Parathyroid adenoma (tissue), 2 donors: ENCODE results near the gene APLP2.

ENCODE experiments used
- H2AFZ ChIP-seq: fragments of 300-600 bp; sonication (generic); one replicate; pipeline ENCODE4 v1.7.0; 2017; ENCODE audit warnings: antibody characterized with exemption, mild to moderate bottlenecking
- H3K27ac ChIP-seq: fragments of 300-600 bp; sonication (generic); one replicate; pipeline ENCODE4 v1.7.0; 2017
- H3K27me3 ChIP-seq: fragments of 300-600 bp; sonication (generic); one replicate; pipeline ENCODE4 v1.7.0; 2017; ENCODE audit warnings: low read length; ENCODE audit not compliant: control insufficient read depth, insufficient read depth
- H3K36me3 ChIP-seq: fragments of 300-600 bp; sonication (generic); one replicate; pipeline ENCODE4 v1.7.0; 2017; ENCODE audit warnings: low read length; ENCODE audit not compliant: control insufficient read depth, insufficient read depth
- H3K4me1 ChIP-seq: fragments of 300-600 bp; sonication (generic); one replicate; pipeline ENCODE4 v1.7.0; 2017; ENCODE audit warnings: control low read depth
- H3K4me2 ChIP-seq: fragments of 300-600 bp; sonication (generic); one replicate; pipeline ENCODE4 v1.7.0; 2017; ENCODE audit warnings: low read length
- H3K4me3 ChIP-seq: fragments of 300-600 bp; sonication (generic); one replicate; pipeline ENCODE4 v1.7.0; 2017; ENCODE audit warnings: low read depth, low read length
- H3K79me2 ChIP-seq: fragments of 300-600 bp; sonication (generic); one replicate; pipeline ENCODE4 v1.7.0; 2017; ENCODE audit warnings: control low read depth
- H3K9ac ChIP-seq: fragments of 300-600 bp; sonication (generic); one replicate; pipeline ENCODE4 v1.7.0; 2017; ENCODE audit warnings: mild to moderate bottlenecking
- H3K9me3 ChIP-seq: fragments of 300-600 bp; sonication (generic); one replicate; pipeline ENCODE4 v1.7.0; 2017; ENCODE audit warnings: low read length; ENCODE audit not compliant: control insufficient read depth
- TF ChIP-seq, protein P1 (sequence below): fragments of 300-600 bp; sonication (generic); IDR thresholded peaks from one replicate; pipeline ENCODE4 v1.7.0; 2017; ENCODE audit warnings: antibody characterized with exemption, mild to moderate bottlenecking
- donor health status: primary hyperparathyroidism.

Gene APLP2

DNA sequence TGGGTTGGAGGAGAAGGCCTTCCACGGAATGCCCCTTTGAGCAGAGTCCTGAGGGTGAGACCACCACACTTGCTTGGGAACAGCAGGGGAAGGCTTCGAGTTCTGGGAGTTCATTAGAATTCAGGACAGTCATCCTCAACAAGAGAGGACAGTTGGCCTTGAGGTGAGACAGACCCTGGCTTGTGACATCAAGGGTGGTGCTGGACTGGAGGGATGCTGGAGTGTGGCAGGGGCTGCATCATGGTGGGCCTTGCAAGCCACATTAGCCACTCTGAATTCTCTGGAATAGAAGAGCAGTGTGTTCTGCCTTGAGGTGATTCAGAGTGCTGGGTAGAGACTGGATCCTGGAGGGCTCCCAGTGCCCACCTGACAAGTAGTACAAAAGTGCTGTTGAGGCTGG is 26.3 kb downstream of the APLP2 start:
- H3K9ac ChIP-seq: no peak overlapping the region
- TF ChIP-seq, protein P1, sequence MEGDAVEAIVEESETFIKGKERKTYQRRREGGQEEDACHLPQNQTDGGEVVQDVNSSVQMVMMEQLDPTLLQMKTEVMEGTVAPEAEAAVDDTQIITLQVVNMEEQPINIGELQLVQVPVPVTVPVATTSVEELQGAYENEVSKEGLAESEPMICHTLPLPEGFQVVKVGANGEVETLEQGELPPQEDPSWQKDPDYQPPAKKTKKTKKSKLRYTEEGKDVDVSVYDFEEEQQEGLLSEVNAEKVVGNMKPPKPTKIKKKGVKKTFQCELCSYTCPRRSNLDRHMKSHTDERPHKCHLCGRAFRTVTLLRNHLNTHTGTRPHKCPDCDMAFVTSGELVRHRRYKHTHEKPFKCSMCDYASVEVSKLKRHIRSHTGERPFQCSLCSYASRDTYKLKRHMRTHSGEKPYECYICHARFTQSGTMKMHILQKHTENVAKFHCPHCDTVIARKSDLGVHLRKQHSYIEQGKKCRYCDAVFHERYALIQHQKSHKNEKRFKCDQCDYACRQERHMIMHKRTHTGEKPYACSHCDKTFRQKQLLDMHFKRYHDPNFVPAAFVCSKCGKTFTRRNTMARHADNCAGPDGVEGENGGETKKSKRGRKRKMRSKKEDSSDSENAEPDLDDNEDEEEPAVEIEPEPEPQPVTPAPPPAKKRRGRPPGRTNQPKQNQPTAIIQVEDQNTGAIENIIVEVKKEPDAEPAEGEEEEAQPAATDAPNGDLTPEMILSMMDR: no peak
- no peak overlapping the region for H2AFZ ChIP-seq
- H3K9me3 ChIP-seq: no peaks in the 10 kb centered on the region
- H3K4me2 ChIP-seq: no peak overlapping the region
- no peak overlapping the region for H3K4me3 ChIP-seq
- H3K36me3 ChIP-seq: no peaks in the 10 kb centered on the region
- no peak overlapping the region for H3K27ac ChIP-seq
- no peaks in the 10 kb centered on the region for H3K4me1 ChIP-seq
- peaks cover 2% of the 10 kb centered on the region for H3K79me2 ChIP-seq
- H3K27me3 ChIP-seq: no peaks in the 10 kb centered on the region

DNA sequence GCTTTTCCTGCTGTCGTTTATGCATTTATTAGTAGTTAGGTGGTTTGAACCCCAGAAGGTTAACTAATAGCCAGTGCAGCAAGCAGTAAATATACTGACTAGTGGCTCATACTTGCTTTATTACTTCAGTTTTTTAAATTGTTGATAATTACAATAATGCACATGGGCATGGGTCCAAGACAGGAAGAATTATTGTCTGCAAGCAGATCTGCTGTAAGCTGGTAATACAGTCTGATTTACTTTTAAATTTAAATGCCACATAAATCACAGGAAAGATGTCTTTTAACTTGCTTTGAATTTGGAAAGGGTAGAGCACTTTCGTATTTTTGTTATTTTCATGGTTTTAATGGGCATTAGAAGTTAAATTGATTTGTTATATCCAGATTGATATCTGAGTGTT is 27.1 kb downstream of the APLP2 start:
- TF ChIP-seq, protein P1: no peak
- Histone ChIP-seq H3K27ac (no peak overlapping the region), H3K9me3 (no peaks in the 10 kb centered on the region), H3K27me3 (no peaks in the 10 kb centered on the region), H2AFZ (no peak overlapping the region), H3K9ac (no peak overlapping the region), H3K4me2 (no peak overlapping the region), H3K79me2 (peaks cover 2% of the 10 kb centered on the region), H3K36me3 (no peaks in the 10 kb centered on the region), H3K4me3 (no peak overlapping the region), H3K4me1 (no peaks in the 10 kb centered on the region)

DNA sequence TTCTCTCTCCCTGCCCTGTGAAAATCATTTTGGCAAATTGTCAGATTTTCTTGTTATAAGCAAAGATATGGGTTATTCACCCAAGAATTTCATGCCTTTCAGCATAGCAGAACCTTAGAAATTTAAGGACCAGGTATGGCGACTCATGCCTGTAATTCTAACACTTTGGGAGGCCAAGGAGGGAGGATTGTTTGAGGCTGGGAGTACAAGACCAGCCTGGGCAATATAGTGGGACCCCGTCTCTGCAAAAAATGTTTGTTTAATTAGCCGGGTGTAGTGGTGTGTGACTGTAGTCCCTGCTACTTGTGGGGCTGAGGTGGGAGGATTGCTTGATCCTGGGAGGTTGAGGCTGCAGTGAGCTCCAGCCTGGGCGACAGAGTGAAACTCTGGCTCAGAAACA is 27.6 kb downstream of the APLP2 start:
- Histone ChIP-seq H3K27ac (no peak overlapping the region), H2AFZ (no peak overlapping the region), H3K9me3 (no peaks in the 10 kb centered on the region), H3K4me3 (no peak overlapping the region), H3K4me2 (no peak overlapping the region), H3K36me3 (no peaks in the 10 kb centered on the region), H3K4me1 (no peaks in the 10 kb centered on the region), H3K9ac (no peak overlapping the region), H3K27me3 (no peaks in the 10 kb centered on the region), H3K79me2 (peaks cover 2% of the 10 kb centered on the region)
- TF ChIP-seq, protein P1: no peak

DNA sequence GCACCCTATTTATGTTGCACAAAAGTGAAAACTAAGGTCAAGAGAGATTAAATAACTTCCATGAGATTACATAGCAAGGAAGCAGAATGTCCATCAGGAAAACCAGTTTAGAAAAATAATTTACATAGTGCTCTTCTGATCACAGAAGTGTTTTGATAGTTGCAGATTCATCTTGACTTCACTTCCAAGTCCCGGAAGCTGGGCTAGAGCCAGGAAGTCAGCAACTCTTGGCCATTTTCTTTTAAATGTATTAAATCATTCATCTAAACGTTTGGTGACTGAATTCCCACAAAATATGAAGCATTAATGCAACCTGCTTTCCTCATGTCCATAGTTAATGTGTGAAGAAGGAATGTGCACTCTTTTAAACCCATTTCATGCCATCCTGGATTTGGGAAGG is 29.7 kb downstream of the APLP2 start:
- H3K4me1 ChIP-seq: peaks cover 3% of the 10 kb centered on the region

More for the DNA sequence above, 29.7 kb downstream of the APLP2 start:
- TF ChIP-seq, protein P1: no peak
- Histone ChIP-seq H3K79me2 (peaks cover 2% of the 10 kb centered on the region), H3K36me3 (no peaks in the 10 kb centered on the region), H3K9me3 (no peaks in the 10 kb centered on the region), H3K4me2 (no peak overlapping the region), H3K9ac (no peak overlapping the region), H3K27me3 (no peaks in the 10 kb centered on the region), H2AFZ (no peak overlapping the region), H3K27ac (no peak overlapping the region), H3K4me3 (no peak overlapping the region)
